Calu3 (cell line): ENCODE data around the gene NDUFA7. TPM values are rescaled to one million over a fixed set of nuclear protein-coding genes. Genes with fewer than 3 reads are reported as not detected.
"Not testable (repeated sequence)": the region's sequence is repeated elsewhere in the genome, so short reads cannot be mapped to it uniquely, and the experiment has no call there.

Source experiments
- BruUV-seq: library from RNA; stranded (reverse); fragments of 400-500 nt; replicated peaks from 2 replicates; lab custom pipeline; 2021; lab: Mats Ljungman, UMichigan
- CTCF ChIA-PET: fragments of 300-600 bp; sonication (Branson Sonifier 250); formaldehyde crosslinking; loops from one replicate; lab custom pipeline; 2022; ENCODE audit warnings: antibody characterized with exemption; lab: Charles Lee
- DNase-seq: peaks from one replicate; pipeline ENCODE4 v3.0.0; 2022
- H3K27ac Mint-ChIP-seq: one replicate; pipeline ENCODE4 v1.8.0; 2022; ENCODE audit warnings: mixed read lengths; ENCODE audit not compliant: unreplicated experiment
- H3K27me3 Mint-ChIP-seq: one replicate; pipeline ENCODE4 v1.8.0; 2022; ENCODE audit warnings: mixed read lengths; ENCODE audit not compliant: unreplicated experiment
- H3K36me3 Mint-ChIP-seq: one replicate; pipeline ENCODE4 v1.8.0; 2022; ENCODE audit warnings: mild to moderate bottlenecking, moderate library complexity, mixed read lengths; ENCODE audit not compliant: insufficient read depth, unreplicated experiment
- H3K4me1 Mint-ChIP-seq: one replicate; pipeline ENCODE4 v1.8.0; 2022; ENCODE audit warnings: mild to moderate bottlenecking, low read depth, mixed read lengths; ENCODE audit not compliant: unreplicated experiment
- H3K4me3 Mint-ChIP-seq: one replicate; pipeline ENCODE4 v1.8.0; 2022; ENCODE audit warnings: mild to moderate bottlenecking, low read depth, moderate library complexity, mixed read lengths; ENCODE audit not compliant: unreplicated experiment
- H3K9me3 Mint-ChIP-seq: one replicate; pipeline ENCODE4 v1.8.0; 2022; ENCODE audit warnings: low read depth, mixed read lengths; ENCODE audit not compliant: unreplicated experiment
- CTCF ChIP-seq: fragments of 200-600 bp; IDR thresholded peaks from one replicate; pipeline ENCODE4 v1.8.0; 2022; ENCODE audit warnings: antibody characterized with exemption; ENCODE audit not compliant: unreplicated experiment
- intact Hi-C: fragments of 100-400 bp; cut with micrococcal nuclease; formaldehyde crosslinking; loops from one replicate; pipeline ENCODE4 v1.10.0; 2022; ENCODE audit not compliant: unreplicated experiment
- total RNA-seq: library from RNA; stranded (reverse); gene quantifications from 2 replicates; pipeline ENCODE4 v1.2.3, GENCODE V29; 2022

NDUFA7 gene
- total RNA-seq, 1 experiment from 2014 or later, result 38.2 TPM

DNA sequence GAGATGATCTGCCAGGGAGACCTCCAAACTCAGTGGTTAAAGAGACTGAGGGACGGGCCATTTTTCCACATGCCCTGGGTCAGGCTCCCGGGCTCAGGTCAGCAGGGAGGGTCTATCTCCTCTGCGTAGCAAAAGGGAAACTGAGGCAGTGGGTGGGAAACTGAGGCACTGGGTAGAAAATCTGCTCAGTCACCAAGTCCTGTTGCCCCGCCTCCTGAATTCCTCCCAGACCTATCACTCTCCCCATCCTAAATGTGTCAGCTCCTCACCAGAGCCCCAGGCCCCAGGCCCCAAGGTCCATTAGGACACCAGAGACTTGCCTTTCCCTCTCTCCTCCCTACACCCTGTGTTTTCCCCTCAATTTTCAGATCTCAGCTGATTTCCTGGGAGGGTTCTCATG, 15.4 kb downstream of the NDUFA7 start:
- no peak overlapping the region for H3K4me3 Mint-ChIP-seq
- H3K4me1 Mint-ChIP-seq, result peaks cover 15% of the 10 kb centered on the region
- no peak for DNase-seq
- no TSS peak for BruUV-seq
- peaks cover 28% of the 10 kb centered on the region for H3K36me3 Mint-ChIP-seq
- no peaks in the 10 kb centered on the region for H3K9me3 Mint-ChIP-seq
- intact Hi-C loops, result no loop called here
- CTCF ChIA-PET, result no interaction called here
- TF ChIP-seq CTCF, result no peak
- H3K27ac Mint-ChIP-seq, result no peak overlapping the region
- H3K27me3 Mint-ChIP-seq, result no peaks in the 10 kb centered on the region

DNA sequence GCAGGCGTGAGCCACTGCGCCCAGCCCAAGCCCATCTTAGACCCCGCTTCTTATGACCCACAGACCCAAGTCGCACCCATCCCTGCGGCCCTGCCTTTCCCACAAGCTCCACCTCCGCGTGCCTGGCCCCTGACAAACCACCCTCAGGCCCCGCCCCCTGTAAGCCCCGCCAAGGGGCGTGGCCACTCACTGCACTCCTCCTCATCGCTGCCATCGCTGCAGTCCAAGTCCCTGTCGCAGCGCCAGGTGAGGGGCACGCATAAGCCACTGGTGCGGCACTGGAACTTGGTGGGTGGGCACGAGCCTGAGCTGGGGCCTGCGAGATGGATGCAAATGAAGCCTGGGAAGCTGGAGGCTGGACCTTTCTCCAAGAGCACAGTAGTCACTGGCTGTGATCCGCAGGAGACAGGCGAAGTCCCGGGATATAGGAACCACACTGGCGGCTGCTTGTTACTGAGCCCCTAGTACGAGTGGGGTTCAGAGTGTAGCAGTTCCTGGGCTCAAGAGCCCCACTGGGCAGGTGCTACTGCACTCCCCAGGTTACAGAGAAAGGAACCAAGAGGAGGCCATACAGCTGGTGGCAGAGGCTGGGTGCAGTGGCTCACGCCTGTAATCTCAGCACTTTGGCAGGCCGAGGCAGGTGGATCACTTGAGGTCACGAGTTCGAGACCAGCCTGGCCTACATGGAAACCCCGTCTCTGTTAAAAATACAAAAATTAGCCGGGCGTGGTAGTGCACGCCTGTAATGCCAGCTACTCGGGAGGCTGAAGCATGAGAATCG, 16.1 kb downstream of the NDUFA7 start:
- Mint-ChIP-seq H3K27me3 (no peaks in the 10 kb centered on the region), H3K27ac (no peak overlapping the region), H3K4me1 (peaks cover 15% of the 10 kb centered on the region), H3K4me3 (no peak overlapping the region), H3K9me3 (no peaks in the 10 kb centered on the region), H3K36me3 (peaks cover 24% of the 10 kb centered on the region)
- CTCF ChIA-PET, result interaction anchor here (0.5 kb wide), 1 partner anchor 127 kb away, joined by 3 read pairs; no protein-coding TSS in a partner anchor
- no peak for TF ChIP-seq CTCF
- no TSS peak for BruUV-seq
- no peak for DNase-seq
- intact Hi-C loops, result no loop called here

- H3K27ac Mint-ChIP-seq, result no peak overlapping the region
- TF ChIP-seq CTCF, result no peak
Measured at GRCh38 chr19:8302734-8303133, 18.4 kb downstream of the NDUFA7 start.

GRCh38 chr19:8302357-8302691, 18.9 kb downstream of the NDUFA7 start:
- no TSS peak for BruUV-seq
- TF ChIP-seq CTCF, result no peak
- Mint-ChIP-seq H3K27ac (no peak overlapping the region), H3K27me3 (no peaks in the 10 kb centered on the region), H3K4me3 (no peak overlapping the region), H3K4me1 (peaks cover 2% of the 10 kb centered on the region), H3K9me3 (no peaks in the 10 kb centered on the region), H3K36me3 (peaks cover 11% of the 10 kb centered on the region)
- DNase-seq, result no peak
- intact Hi-C loops, result no loop called here
- CTCF ChIA-PET, result interaction anchor here (0.6 kb wide), 1 partner anchor 27 kb away, joined by 3 read pairs; no protein-coding TSS in a partner anchor

More at GRCh38 chr19:8302734-8303133, 18.4 kb downstream of the NDUFA7 start:
- CTCF ChIA-PET, result interaction anchor here (0.6 kb wide), 1 partner anchor 26 kb away, joined by 3 read pairs; no protein-coding TSS in a partner anchor
- no peaks in the 10 kb centered on the region for H3K9me3 Mint-ChIP-seq
- intact Hi-C loops, result no loop called here
- peaks cover 15% of the 10 kb centered on the region for H3K36me3 Mint-ChIP-seq
- DNase-seq, result no peak
- no peaks in the 10 kb centered on the region for H3K27me3 Mint-ChIP-seq
- BruUV-seq, result no TSS peak
- no peak overlapping the region for H3K4me3 Mint-ChIP-seq
- H3K4me1 Mint-ChIP-seq, result peaks cover 6% of the 10 kb centered on the region

GRCh38 chr19:8291337-8291736, 29.8 kb downstream of the NDUFA7 start:
- H3K27me3 Mint-ChIP-seq, H3K36me3 Mint-ChIP-seq, intact Hi-C loops, H3K4me1 Mint-ChIP-seq, H3K27ac Mint-ChIP-seq, H3K9me3 Mint-ChIP-seq, DNase-seq, BruUV-seq, CTCF ChIA-PET, H3K4me3 Mint-ChIP-seq: not testable (repeated sequence)

DNA sequence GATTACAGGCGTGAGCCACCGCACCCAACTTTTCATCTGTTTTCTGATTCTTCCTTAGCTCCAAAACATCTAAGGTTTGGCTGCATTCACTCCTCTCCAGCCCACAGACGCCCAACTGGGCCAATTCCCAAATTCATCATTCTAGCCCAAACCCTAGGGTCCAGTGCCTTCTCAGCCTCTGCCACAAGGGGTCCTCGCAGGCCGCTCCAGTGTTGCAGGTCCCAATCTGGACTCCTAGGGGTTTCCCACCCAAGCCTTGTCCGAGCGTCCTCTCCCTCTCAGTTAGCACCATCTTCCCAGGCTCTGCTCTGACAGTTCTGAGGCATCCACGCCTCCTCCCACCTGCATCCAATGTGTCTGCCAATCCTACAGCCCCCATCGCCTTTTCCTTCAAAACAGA, 44.7 kb downstream of the NDUFA7 start:
- DNase-seq, H3K4me1 Mint-ChIP-seq, BruUV-seq, CTCF ChIA-PET, H3K9me3 Mint-ChIP-seq, H3K36me3 Mint-ChIP-seq, intact Hi-C loops, H3K27ac Mint-ChIP-seq, H3K27me3 Mint-ChIP-seq, H3K4me3 Mint-ChIP-seq: not testable (repeated sequence)
